Endothelial cell of umbilical vein (primary cell): ENCODE data around the gene HPSE2. TPM values are rescaled to one million over a fixed set of nuclear protein-coding genes. Genes with fewer than 3 reads are reported as not detected.

Experiments
- BruUV-seq: library from RNA; stranded (reverse); fragments of 400-500 nt; replicated peaks from 2 replicates; lab custom pipeline; 2021; lab: Mats Ljungman, UMichigan
- CTCF ChIA-PET: fragments of 300-600, 350-600 bp; sonication (Branson Sonifier 250); formaldehyde crosslinking; loops from one replicate; lab custom pipeline; 2021; ENCODE audit warnings: antibody characterized with exemption, inconsistent platforms; lab: Charles Lee
- POLR2A ChIA-PET: fragments of 300-600, 350-600 bp; sonication (Branson Sonifier 250); formaldehyde crosslinking; loops from one replicate; lab custom pipeline; 2021; ENCODE audit warnings: antibody characterized with exemption, inconsistent platforms; lab: Charles Lee
- DNase-seq: peaks from one replicate; pipeline ENCODE4 v3.0.0-alpha.2; 2011; ENCODE audit warnings: low read depth, low spot score
- FAIRE-seq: peaks from 2 replicates; lab custom pipeline; 2011; peaks lifted over from hg19 to GRCh38; lab: Jason Lieb, UNC
- H2AFZ ChIP-seq: 2 replicates; pipeline ENCODE4 v1.6.0; 2012; ENCODE audit warnings: low read depth, low read length, control low read depth, inconsistent platforms
- H3K27ac ChIP-seq: 2 replicates; pipeline ENCODE4 v1.5.1; 2011; ENCODE audit warnings: low read depth, mild to moderate bottlenecking, control low read depth, low read length, moderate library complexity; ENCODE audit not compliant: insufficient read depth
- H3K27me3 ChIP-seq, 2 experiments: 2 replicates each; pipeline versions ENCODE4 v1.6.0 to v1.6.1; 2011; ENCODE audit warnings: low read length in 2 of 2, mixed read lengths in 1 of 2; ENCODE audit not compliant: control insufficient read depth in 2 of 2, insufficient read depth in 2 of 2
- H3K36me3 ChIP-seq, 2 experiments: 2 replicates in 1 of 2; 3 replicates in 1 of 2; pipeline ENCODE4 v1.5.1; 2011; ENCODE audit warnings: low read length in 2 of 2, mild to moderate bottlenecking in 1 of 2, moderate library complexity in 1 of 2; ENCODE audit not compliant: control insufficient read depth in 2 of 2, insufficient read depth in 2 of 2; ENCODE audit errors: extremely low read depth in 1 of 2
- H3K4me1 ChIP-seq: 3 replicates; pipeline ENCODE4 v1.5.1; 2011; ENCODE audit warnings: mild to moderate bottlenecking, low read length; ENCODE audit not compliant: control insufficient read depth, insufficient read depth; ENCODE audit errors: extremely low read depth
- H3K4me2 ChIP-seq: 2 replicates; pipeline ENCODE4 v1.6.1; 2011; ENCODE audit warnings: low read length, control low read depth, mixed read lengths; ENCODE audit not compliant: insufficient read depth
- H3K4me3 ChIP-seq, 3 experiments: fragments of 200-600 bp in 1 of 3; sonication (generic), shearing (Covaris generic) in 1 of 3; replicated peaks in 1 of 3; 2 replicates each; pipeline ENCODE4 v1.5.1; 2011 to 2016; ENCODE audit warnings: control low read depth in 3 of 3, low read length in 3 of 3, mild to moderate bottlenecking in 2 of 3, inconsistent platforms in 1 of 3, low read depth in 1 of 3, moderate library complexity in 1 of 3; ENCODE audit not compliant: insufficient read depth in 1 of 3
- H3K79me2 ChIP-seq: 2 replicates; pipeline ENCODE4 v1.6.0; 2012; ENCODE audit warnings: low read length, inconsistent platforms; ENCODE audit not compliant: control insufficient read depth, insufficient read depth
- H3K9ac ChIP-seq: replicated peaks from 2 replicates; pipeline ENCODE3; 2011; ENCODE audit warnings: low read length, control low read depth; ENCODE audit not compliant: insufficient read depth; ENCODE audit errors: extremely low read depth
- H3K9me1 ChIP-seq: replicated peaks from 3 replicates; pipeline ENCODE4 v1.6.0; 2011; ENCODE audit warnings: mild to moderate bottlenecking, low read length; ENCODE audit not compliant: control insufficient read depth, insufficient read depth; ENCODE audit errors: extremely low read depth
- H3K9me3 ChIP-seq: replicated peaks from 2 replicates; pipeline ENCODE4 v1.5.1; 2012; ENCODE audit warnings: low read length, inconsistent platforms; ENCODE audit not compliant: control insufficient read depth, insufficient read depth
- H4K20me1 ChIP-seq: replicated peaks from 2 replicates; pipeline ENCODE3; 2011; ENCODE audit warnings: mild to moderate bottlenecking, low read length; ENCODE audit not compliant: control insufficient read depth, insufficient read depth; ENCODE audit errors: extremely low read depth
- CTCF ChIP-seq, 2 donors: IDR thresholded peaks; 1 replicate in 1 of 2; 2 replicates in 1 of 2; pipeline ENCODE4 v1.5.1; 2011; ENCODE audit warnings: low read length in 2 of 2, mild to moderate bottlenecking in 2 of 2, moderate library complexity in 2 of 2, control low read depth in 1 of 2, inconsistent platforms in 1 of 2, low read depth in 1 of 2; ENCODE audit not compliant: insufficient read depth in 1 of 2; ENCODE audit errors: extremely low read depth in 1 of 2
- EZH2 ChIP-seq: IDR thresholded peaks from 2 replicates; pipeline ENCODE4 v1.6.1; 2012; ENCODE audit warnings: borderline replicate concordance, low read depth, mild to moderate bottlenecking, moderate library complexity, low read length, inconsistent platforms; ENCODE audit not compliant: severe bottlenecking
- FOS ChIP-seq: IDR thresholded peaks from 2 replicates; pipeline ENCODE4 v1.6.1; 2011; ENCODE audit warnings: mild to moderate bottlenecking, low read length, moderate library complexity, borderline replicate concordance; ENCODE audit not compliant: insufficient read depth
- GATA2 ChIP-seq: IDR thresholded peaks from 2 replicates; pipeline ENCODE4 v1.7.0; 2011; ENCODE audit warnings: low read depth, mild to moderate bottlenecking, moderate library complexity, mixed read lengths, low read length; ENCODE audit not compliant: insufficient read length, insufficient read depth
- JUN ChIP-seq: IDR thresholded peaks from 2 replicates; pipeline ENCODE4 v1.6.1; 2011; ENCODE audit warnings: borderline replicate concordance, low read depth; ENCODE audit not compliant: insufficient read length, insufficient read depth
- MAX ChIP-seq: IDR thresholded peaks from 2 replicates; pipeline ENCODE4 v1.6.1; 2011; ENCODE audit not compliant: insufficient read depth, insufficient read length
- MYC ChIP-seq: IDR thresholded peaks from one replicate; pipeline ENCODE4 v1.6.1; 2011; ENCODE audit warnings: mild to moderate bottlenecking, low read depth, low read length
- POLR2A ChIP-seq: IDR thresholded peaks from 2 replicates; pipeline ENCODE4 v1.6.1; 2012; ENCODE audit warnings: low read depth, mild to moderate bottlenecking, control low read depth, low read length
- POLR2AphosphoS5 ChIP-seq: IDR thresholded peaks from 2 replicates; pipeline ENCODE4 v1.6.1; 2012; ENCODE audit warnings: low read depth, mild to moderate bottlenecking, control low read depth, low read length, moderate library complexity; ENCODE audit not compliant: insufficient read depth
- dilution Hi-C: fragments of 300-500 bp; cut with MboI; formaldehyde crosslinking; loops from one replicate; pipeline ENCODE4 v1.15.0; 2019; ENCODE audit warnings: low sequenced_read_pairs; ENCODE audit not compliant: extremely low pct_ligation_motif_present
- intact Hi-C: fragments of 100-400 bp; cut with micrococcal nuclease; formaldehyde crosslinking; loops from one replicate; pipeline ENCODE4 v1.10.0; 2022
- polyA plus RNA-seq, 4 experiments: library from polyadenylated mRNA; depleted of rRNA in 3 of 4; stranded (reverse) in 3 of 4; unstranded in 1 of 4; fragments of >200 nt; gene quantifications; 2 replicates each; pipeline versions ENCODE4 v1.2.1 to v1.2.3, GENCODE V29; 2011 to 2012; ENCODE audit warnings: missing spikeins in 1 of 4
- total RNA-seq: library from RNA; stranded (reverse); gene quantifications from 2 replicates; pipeline ENCODE4 v1.2.3, GENCODE V29; 2021

Gene HPSE2
- total and polyA plus RNA-seq, 2 donors (not counting 3 experiments of a cell fraction or from before 2014, with no cell fraction given) = not detected

GRCh38 chr10:98831391-98831790, 404.3 kb downstream of the HPSE2 start:
- H3K9ac ChIP-seq = no peak overlapping the region
- intact Hi-C loops = no loop called here
- ChIA-PET POLR2A (no interaction called here), CTCF (no interaction called here)
- H3K36me3 ChIP-seq = no peaks in the 10 kb centered on the region
- no peak overlapping the region for H3K4me3 ChIP-seq
- no peaks in the 10 kb centered on the region for H3K9me3 ChIP-seq
- DNase-seq = no peak
- FAIRE-seq = no peak
- no peaks in the 10 kb centered on the region for H3K27me3 ChIP-seq
- dilution Hi-C loops = no loop called here
- H4K20me1 ChIP-seq = no peaks in the 10 kb centered on the region
- no peak overlapping the region for H3K27ac ChIP-seq
- no peaks in the 10 kb centered on the region for H3K79me2 ChIP-seq
- no TSS peak for BruUV-seq
- no peak overlapping the region for H3K4me2 ChIP-seq
- TF ChIP-seq MAX (no peak), JUN (no peak), POLR2A (no peak)
- H3K4me1 ChIP-seq = no peaks in the 10 kb centered on the region
- no peaks in the 10 kb centered on the region for H3K9me1 ChIP-seq
- H2AFZ ChIP-seq = no peak overlapping the region

GRCh38 chr10:98825741-98826140, 409.9 kb downstream of the HPSE2 start:
- FAIRE-seq = no peak
- Histone ChIP-seq H4K20me1 (no peaks in the 10 kb centered on the region), H3K27ac (no peak overlapping the region), H3K9me3 (no peaks in the 10 kb centered on the region), H2AFZ (no peak overlapping the region), H3K4me2 (no peak overlapping the region), H3K36me3 (no peaks in the 10 kb centered on the region), H3K9me1 (no peaks in the 10 kb centered on the region), H3K4me1 (no peaks in the 10 kb centered on the region), H3K27me3 (no peaks in the 10 kb centered on the region), H3K79me2 (no peaks in the 10 kb centered on the region), H3K4me3 (no peak overlapping the region), H3K9ac (no peak overlapping the region)
- ChIA-PET POLR2A (no interaction called here), CTCF (no interaction called here)
- DNase-seq = no peak
- BruUV-seq = no TSS peak
- no peak for TF ChIP-seq EZH2
- TF ChIP-seq MYC = no peak
- TF ChIP-seq POLR2A = no peak
- TF ChIP-seq GATA2 = no peak
- TF ChIP-seq POLR2AphosphoS5 = no peak
- TF ChIP-seq MAX = no peak
- TF ChIP-seq FOS = no peak
- no peak for TF ChIP-seq JUN
- no peak for TF ChIP-seq CTCF (IDR thresholded peaks at IDR 0.05; ENCODE audit: extremely low read depth in 1 of 2, insufficient read depth in 1 of 2, low read depth in 1 of 2, low read length in 2 of 2)
- intact Hi-C loops = no loop called here
- dilution Hi-C loops = no loop called here
